Spleen (tissue), 11 donors: ENCODE results near the gene TENM4. TPM values are rescaled to one million over a fixed set of nuclear protein-coding genes. Genes with fewer than 3 reads are reported as not detected.

Experiments used
- DNase-seq: peaks from one replicate; pipeline ENCODE4 v3.0.0-alpha.2; 2020
- H3K27ac ChIP-seq, 8 donors: fragments of 200-600 bp; sonication (generic) in 7 of 8; 1 replicate in 4 of 8; 2 replicates in 4 of 8; pipeline versions ENCODE4 v1.5.0 to v1.8.0; 2016 to 2021; ENCODE audit warnings: inconsistent platforms in 4 of 8, mild to moderate bottlenecking in 4 of 8, moderate library complexity in 1 of 8
- H3K27me3 ChIP-seq, 7 donors: fragments of 200-600 bp; sonication (generic) in 6 of 7; replicated peaks in 1 of 7; 1 replicate in 4 of 7; 2 replicates in 3 of 7; pipeline versions ENCODE4 v1.5.0 to v1.8.0; 2016 to 2021; ENCODE audit warnings: inconsistent platforms in 3 of 7, mild to moderate bottlenecking in 1 of 7
- H3K36me3 ChIP-seq, 6 donors: fragments of 200-600 bp; sonication (generic) in 5 of 6; 1 replicate in 4 of 6; 2 replicates in 2 of 6; pipeline versions ENCODE4 v1.5.0 to v1.8.0; 2016 to 2021; ENCODE audit warnings: inconsistent platforms in 2 of 6
- H3K4me1 ChIP-seq, 6 donors: fragments of 200-600 bp; sonication (generic) in 5 of 6; 1 replicate in 3 of 6; 2 replicates in 3 of 6; pipeline versions ENCODE4 v1.5.0 to v1.8.0; 2016 to 2021; ENCODE audit warnings: inconsistent platforms in 3 of 6
- H3K4me3 ChIP-seq, 8 donors: fragments of 200-600 bp; sonication (generic) in 7 of 8; 1 replicate in 4 of 8; 2 replicates in 4 of 8; pipeline versions ENCODE4 v1.5.0 to v1.8.0; 2016 to 2021; ENCODE audit warnings: inconsistent platforms in 4 of 8, mild to moderate bottlenecking in 4 of 8, moderate library complexity in 2 of 8
- H3K9me3 ChIP-seq, 8 donors: fragments of 200-600 bp; sonication (generic) in 7 of 8; 1 replicate in 4 of 8; 2 replicates in 4 of 8; pipeline versions ENCODE4 v1.5.0 to v1.8.0; 2016 to 2021; ENCODE audit warnings: inconsistent platforms in 4 of 8
- POLR2A ChIP-seq, 3 donors: fragments of 450-650 bp; IDR thresholded peaks; one replicate each; pipeline ENCODE4 v1.5.1; 2017; ENCODE audit warnings: antibody characterized with exemption in 3 of 3, mild to moderate bottlenecking in 1 of 3
- POLR2AphosphoS5 ChIP-seq, 3 donors: sonication (generic); formaldehyde crosslinking; IDR thresholded peaks; one replicate each; pipeline ENCODE4 v1.5.1; 2017; ENCODE audit warnings: antibody characterized with exemption in 3 of 3
- WGBS, 5 donors: extraction: QIAGEN DNeasy Blood & Tissue Kit in 3 of 5; methylation state at CpG; one replicate each; pipeline versions ENCODE4 v1.1.5 to v1.1.7; 2013 to 2018; 5-methylcytosine and 5-hydroxymethylcytosine counted together
- intact Hi-C: fragments of 100-400 bp; cut with DNase I; formaldehyde crosslinking; loops from one replicate; pipeline ENCODE4 v1.15.0; 2023; ENCODE audit warnings: low total_unique reads
- polyA plus RNA-seq, 3 donors: library from polyadenylated mRNA; stranded (reverse); fragments of 200-250 nt; gene quantifications; one replicate each; pipeline ENCODE4 v1.2.1, GENCODE V29; 2013
- total RNA-seq, 7 donors: library from RNA; depleted of rRNA in 3 of 7; stranded (reverse); fragments of >200 nt in 3 of 7; fragmentation: NEBNext Ultra II Directional in 4 of 7; extraction: Animal tissue kit (Norgen Biotek cat#: 25700) in 4 of 7; gene quantifications; one replicate each; pipeline versions ENCODE4 v1.1.0 to v1.2.1, GENCODE V29; 2016 to 2021
- TF ChIP-seq, protein P1 (sequence below), 11 experiments: fragments of 200-600 bp in 7 of 11; fragments of 450-650 bp in 4 of 11; sonication (generic) in 4 of 11; IDR thresholded peaks in 8 of 11; conservative IDR thresholded peaks in 3 of 11; 1 replicate in 7 of 11; 2 replicates in 4 of 11; pipeline versions ENCODE4 v1.4.0 to v1.8.0; 2016 to 2021; ENCODE audit warnings: antibody characterized with exemption in 11 of 11, inconsistent platforms in 4 of 11, mild to moderate bottlenecking in 1 of 11
- donor health status: healthy with polysubstance abuse.
- donor health status: DM: no; HTN: no; CAD: no; lungs with moderate emphysema.
- donor health status: DM: no; HTN: no; CAD: no.
- donor health status: Bipolar disorder and iron deficiency.
- donor health status: healthy.
- donor health status: DM: no; HTN: no; CAD: no.
- donor health status: DM: yes; HTN: yes; CAD: no.

The TENM4 gene
- total and polyA plus RNA-seq, 10 donors = 0.09 to 4.5 (median 1.2) TPM

DNA sequence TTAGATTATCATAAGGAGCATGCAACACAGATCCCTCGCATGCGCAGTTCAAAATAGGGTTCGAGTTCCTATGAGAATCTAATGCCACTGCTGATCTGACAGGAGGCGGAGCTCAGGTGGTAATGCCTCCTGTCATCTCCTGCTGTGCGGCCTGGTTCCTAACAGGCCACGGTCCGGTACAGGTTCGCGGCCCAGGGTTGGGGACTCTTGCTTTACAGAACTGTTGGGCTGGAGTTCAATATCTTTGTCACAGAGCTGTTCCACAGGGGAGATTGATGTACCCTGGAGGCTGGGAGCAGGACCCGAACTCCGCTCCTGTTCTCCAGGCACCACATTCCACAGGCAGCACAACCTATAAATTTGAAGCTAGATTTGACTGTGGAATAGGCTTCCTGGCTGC is 508.1 kb downstream of the TENM4 start:
- no peaks in the 10 kb centered on the region for H3K4me1 ChIP-seq
- intact Hi-C loops = no loop called here
- H3K27ac ChIP-seq = no peak overlapping the region
- no peaks in the 10 kb centered on the region for H3K36me3 ChIP-seq
- no peak overlapping the region for H3K4me3 ChIP-seq
- no peaks in the 10 kb centered on the region for H3K9me3 ChIP-seq
- WGBS, 5 donors = 91 to 98% (median 95%) methylated on average over 11 of the region's 11 CpGs
- DNase-seq = no peak
- TF ChIP-seq POLR2AphosphoS5 (IDR thresholded peaks at IDR 0.05) (no peak), POLR2A (IDR thresholded peaks at IDR 0.05) (no peak)
- TF ChIP-seq, protein P1, sequence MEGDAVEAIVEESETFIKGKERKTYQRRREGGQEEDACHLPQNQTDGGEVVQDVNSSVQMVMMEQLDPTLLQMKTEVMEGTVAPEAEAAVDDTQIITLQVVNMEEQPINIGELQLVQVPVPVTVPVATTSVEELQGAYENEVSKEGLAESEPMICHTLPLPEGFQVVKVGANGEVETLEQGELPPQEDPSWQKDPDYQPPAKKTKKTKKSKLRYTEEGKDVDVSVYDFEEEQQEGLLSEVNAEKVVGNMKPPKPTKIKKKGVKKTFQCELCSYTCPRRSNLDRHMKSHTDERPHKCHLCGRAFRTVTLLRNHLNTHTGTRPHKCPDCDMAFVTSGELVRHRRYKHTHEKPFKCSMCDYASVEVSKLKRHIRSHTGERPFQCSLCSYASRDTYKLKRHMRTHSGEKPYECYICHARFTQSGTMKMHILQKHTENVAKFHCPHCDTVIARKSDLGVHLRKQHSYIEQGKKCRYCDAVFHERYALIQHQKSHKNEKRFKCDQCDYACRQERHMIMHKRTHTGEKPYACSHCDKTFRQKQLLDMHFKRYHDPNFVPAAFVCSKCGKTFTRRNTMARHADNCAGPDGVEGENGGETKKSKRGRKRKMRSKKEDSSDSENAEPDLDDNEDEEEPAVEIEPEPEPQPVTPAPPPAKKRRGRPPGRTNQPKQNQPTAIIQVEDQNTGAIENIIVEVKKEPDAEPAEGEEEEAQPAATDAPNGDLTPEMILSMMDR (IDR thresholded peaks at IDR 0.05 in 8 of 11, conservative IDR thresholded peaks at IDR 0.05 in 3 of 11) = no peak
- H3K27me3 ChIP-seq = peaks cover 0 to 5% (median 0%) of the 10 kb centered on the region in 7 donors

DNA sequence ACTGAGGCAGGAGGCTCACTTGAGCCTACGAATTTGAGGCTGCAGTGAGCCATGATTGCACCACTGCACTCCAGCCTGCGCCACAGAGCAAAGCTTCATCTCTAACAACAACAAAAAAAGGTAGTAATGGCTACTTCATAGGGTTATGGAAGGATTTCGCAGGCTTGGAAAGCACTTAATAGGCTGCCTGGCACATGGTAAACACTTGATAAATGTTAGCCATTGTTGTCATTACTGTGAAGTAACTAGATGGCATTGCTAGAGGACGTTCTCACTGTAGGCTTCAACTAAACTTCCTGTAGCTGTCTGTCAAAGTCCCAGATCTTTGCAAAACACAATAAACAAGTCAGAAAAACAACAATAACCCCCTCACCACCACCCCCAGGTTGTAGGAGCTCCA is 508.9 kb downstream of the TENM4 start:
- TF ChIP-seq POLR2A (IDR thresholded peaks at IDR 0.05) (no peak), POLR2AphosphoS5 (IDR thresholded peaks at IDR 0.05) (no peak)
- TF ChIP-seq, protein P1 (IDR thresholded peaks at IDR 0.05 in 8 of 11, conservative IDR thresholded peaks at IDR 0.05 in 3 of 11) = no peak
- Histone ChIP-seq H3K4me1 (no peaks in the 10 kb centered on the region), H3K27me3 (peaks cover 0 to 10% (median 0%) of the 10 kb centered on the region in 7 donors), H3K27ac (no peak overlapping the region), H3K4me3 (no peak overlapping the region), H3K9me3 (no peaks in the 10 kb centered on the region), H3K36me3 (no peaks in the 10 kb centered on the region)
- intact Hi-C loops = no loop called here
- DNase-seq = no peak
- 60 to 75% (median 71%) methylated on average over 4 of the region's 4 CpGs for WGBS, 5 donors

DNA sequence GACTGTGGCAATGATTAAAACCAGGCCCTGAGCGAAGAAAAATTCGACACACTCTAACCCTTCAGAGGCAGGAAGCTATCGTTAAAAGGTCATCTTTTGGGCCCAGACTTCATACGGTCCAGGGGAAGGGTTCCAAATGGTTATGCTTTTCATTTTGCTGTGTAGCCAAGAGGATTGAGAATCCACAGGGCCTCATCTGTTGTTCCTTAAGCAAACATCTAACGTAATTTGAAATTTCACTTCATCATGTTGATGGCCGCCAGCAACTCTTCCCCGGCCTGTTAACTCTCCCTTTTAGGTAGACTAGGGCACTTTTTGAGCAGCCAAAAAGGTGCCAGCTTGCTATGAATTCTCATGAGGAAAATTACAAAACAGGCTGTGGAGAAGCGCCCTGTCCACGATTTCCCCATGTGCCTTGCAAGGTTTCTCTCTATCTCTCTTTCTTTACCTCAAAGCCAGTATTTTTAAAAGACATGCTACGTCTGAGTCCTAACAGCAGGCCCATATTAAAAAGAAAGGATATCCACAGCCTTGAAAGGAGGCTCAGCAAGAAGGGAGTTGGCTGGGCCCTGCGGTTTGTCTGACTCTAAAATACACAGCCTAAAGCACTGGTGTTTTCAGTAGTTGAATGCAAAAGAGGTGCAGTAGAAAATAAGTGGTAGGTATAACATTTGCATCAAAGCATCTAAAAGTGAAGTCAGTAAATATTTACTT is 509.9 kb downstream of the TENM4 start:
- H3K36me3 ChIP-seq = no peaks in the 10 kb centered on the region
- H3K9me3 ChIP-seq = no peaks in the 10 kb centered on the region
- H3K4me1 ChIP-seq = no peaks in the 10 kb centered on the region
- H3K27ac ChIP-seq = no peak overlapping the region
- DNase-seq = no peak
- H3K27me3 ChIP-seq = peaks cover 0 to 17% (median 0%) of the 10 kb centered on the region in 7 donors
- no peak for TF ChIP-seq POLR2A (IDR thresholded peaks at IDR 0.05)
- TF ChIP-seq, protein P1 (IDR thresholded peaks at IDR 0.05 in 8 of 11, conservative IDR thresholded peaks at IDR 0.05 in 3 of 11) = no peak
- TF ChIP-seq POLR2AphosphoS5 (IDR thresholded peaks at IDR 0.05) = no peak
- 70 to 78% (median 74%) methylated on average over 11 of the region's 11 CpGs for WGBS, 5 donors
- no peak overlapping the region for H3K4me3 ChIP-seq
- intact Hi-C loops = no loop called here

DNA sequence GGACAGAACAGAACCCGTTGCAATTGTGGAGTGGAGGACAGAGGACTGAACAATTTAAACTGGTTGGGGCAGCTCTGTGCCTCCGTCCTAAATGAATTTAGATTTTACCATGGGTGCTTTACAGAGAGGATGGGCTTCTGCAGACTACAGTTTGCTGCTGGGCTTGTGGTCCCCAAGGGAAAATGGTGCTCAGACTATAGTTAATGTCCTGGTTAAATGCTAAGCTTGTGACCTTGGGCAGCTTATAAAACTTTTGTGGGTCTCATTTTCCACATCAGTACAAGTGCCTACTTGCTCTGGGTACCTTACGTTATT is 511.0 kb downstream of the TENM4 start:
- H3K4me1 ChIP-seq = no peaks in the 10 kb centered on the region
- H3K4me3 ChIP-seq = no peak overlapping the region
- no peak for DNase-seq
- no peak for TF ChIP-seq POLR2AphosphoS5 (IDR thresholded peaks at IDR 0.05)
- TF ChIP-seq POLR2A (IDR thresholded peaks at IDR 0.05) = no peak
- TF ChIP-seq, protein P1 (IDR thresholded peaks at IDR 0.05 in 8 of 11, conservative IDR thresholded peaks at IDR 0.05 in 3 of 11) = no peak
- intact Hi-C loops = no loop called here
- H3K27ac ChIP-seq = no peak overlapping the region
- H3K27me3 ChIP-seq = peaks cover 0 to 18% (median 0%) of the 10 kb centered on the region in 7 donors
- no peaks in the 10 kb centered on the region for H3K36me3 ChIP-seq
- WGBS, 5 donors = 63 to 75% (median 68%) methylated on average over 3 of the region's 3 CpGs
- no peaks in the 10 kb centered on the region for H3K9me3 ChIP-seq
